Kidney (tissue), 14 donors: ENCODE measurements around the gene SDR9C7. TPM values are rescaled to one million over a fixed set of nuclear protein-coding genes. Genes with fewer than 3 reads are reported as not detected.

Experiments
- DNase-seq, 5 donors: peaks; one replicate each; pipeline ENCODE4 v3.0.0-alpha.2; 2013 to 2020
- FAIRE-seq: peaks from 2 replicates; lab custom pipeline; 2012; peaks lifted over from hg19 to GRCh38; lab: Jason Lieb, UNC
- H3K27ac ChIP-seq, 2 donors: one replicate each; pipeline ENCODE4 v1.7.0; 2013; ENCODE audit warnings: low read depth in 2 of 2, low read length in 2 of 2, inconsistent platforms in 1 of 2
- H3K27me3 ChIP-seq: one replicate; pipeline ENCODE4 v1.7.1; 2013; ENCODE audit warnings: low read length, inconsistent platforms; ENCODE audit not compliant: control insufficient read depth, insufficient read depth
- H3K36me3 ChIP-seq, 3 donors: one replicate each; pipeline versions ENCODE4 v1.7.0 to v1.7.1; 2013; ENCODE audit warnings: low read length in 3 of 3, control low read depth in 1 of 3, inconsistent platforms in 1 of 3; ENCODE audit not compliant: insufficient read depth in 3 of 3, control insufficient read depth in 2 of 3
- H3K4me1 ChIP-seq, 3 donors: one replicate each; pipeline versions ENCODE4 v1.7.0 to v1.7.1; 2013; ENCODE audit warnings: low read length in 3 of 3, inconsistent platforms in 1 of 3, low read depth in 1 of 3; ENCODE audit not compliant: control insufficient read depth in 2 of 3, insufficient read depth in 2 of 3
- H3K4me3 ChIP-seq, 3 donors: one replicate each; pipeline versions ENCODE4 v1.7.0 to v1.8.1; 2013; ENCODE audit warnings: low read length in 3 of 3, control low read depth in 1 of 3, inconsistent platforms in 1 of 3
- H3K9ac ChIP-seq, 3 donors: one replicate each; pipeline versions ENCODE4 v1.7.0 to v1.7.1; 2013; ENCODE audit warnings: low read length in 3 of 3, control low read depth in 1 of 3, inconsistent platforms in 1 of 3
- H3K9me3 ChIP-seq, 3 donors: one replicate each; pipeline versions ENCODE4 v1.7.0 to v1.7.1; 2013; ENCODE audit warnings: low read length in 3 of 3, control low read depth in 1 of 3, inconsistent platforms in 1 of 3; ENCODE audit not compliant: control insufficient read depth in 2 of 3, insufficient read depth in 1 of 3
- intact Hi-C: fragments of 100-400 bp; cut with DNase I; formaldehyde crosslinking; loops from one replicate; pipeline ENCODE4 v1.11.1; 2022
- polyA plus RNA-seq: library from polyadenylated mRNA; stranded (reverse); fragments of 350-450 nt; fragmentation: Illumina TruSeq; extraction: RNeasy Lipid Tissue Mini Kit (QIAGEN cat#74804); gene quantifications from one replicate; pipeline ENCODE4 v1.2.3, GENCODE V29; 2014; ENCODE audit warnings: low read depth, low replicate concordance; ENCODE audit not compliant: insufficient read depth
- total RNA-seq: library from RNA; stranded (reverse); fragmentation: NEBNext Ultra II Directional; extraction: Animal tissue kit (Norgen Biotek cat#: 25700); gene quantifications from one replicate; pipeline ENCODE4 v1.2.1, GENCODE V29; 2021
- TF ChIP-seq, protein P1 (sequence below): IDR thresholded peaks from 3 replicates; pipeline ENCODE4 v1.5.1; 2012; ENCODE audit warnings: mild to moderate bottlenecking, moderate library complexity, borderline replicate concordance; ENCODE audit not compliant: insufficient read depth; ENCODE audit errors: extremely low read depth
- donor health status: control.
- donor health status: control.
- donor health status: control.
- donor health status: control.
- donor health status: control.
- donor health status: DM: yes; HTN: yes; CAD: no.
- donor health status: Normal renal cell carcinoma (clear cell type).

The SDR9C7 gene
- total and polyA plus RNA-seq, 2 donors from 2014 or later, result not detected

DNA sequence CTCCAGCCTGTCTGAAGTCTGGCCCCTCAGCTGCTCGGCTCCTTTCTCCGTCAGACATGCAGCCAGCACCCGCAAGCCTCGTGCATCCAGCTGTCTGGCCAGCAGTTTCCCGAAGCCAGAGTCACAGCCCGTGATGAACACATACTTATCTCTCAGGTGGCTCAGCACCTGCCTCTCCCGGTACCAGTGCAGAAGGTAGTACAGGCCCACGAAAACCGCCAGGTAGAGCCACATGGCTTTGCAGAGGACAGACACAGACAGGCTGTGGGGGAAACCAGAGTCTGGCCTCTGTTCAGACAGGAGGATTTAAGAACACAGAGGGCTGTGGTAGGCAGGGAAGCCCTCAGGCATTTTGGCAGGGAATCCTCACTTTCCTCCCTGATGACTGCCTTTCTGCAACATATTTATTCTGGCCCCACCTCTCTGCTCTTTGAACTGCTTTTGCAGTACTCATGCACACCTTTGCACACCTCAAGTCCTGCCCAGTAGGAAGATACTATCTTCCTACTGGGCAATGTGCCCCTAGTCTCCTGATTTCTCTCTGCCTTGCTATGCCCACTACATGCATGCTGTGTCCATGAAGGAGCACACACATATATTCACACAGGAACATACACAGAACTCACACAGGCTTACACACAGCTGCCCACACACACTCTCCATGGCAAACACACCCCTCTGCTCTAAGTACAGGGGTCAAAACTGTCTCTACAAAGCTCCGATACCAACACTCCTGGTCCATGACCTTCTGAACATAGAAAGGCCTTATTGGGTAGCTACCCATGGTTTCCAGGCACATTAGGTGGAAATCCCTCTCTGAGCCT, 23.2 kb upstream of the SDR9C7 start, which contains the start of gene RDH16:
TSS of gene RDH16 (minus strand) at position 380 of the 824 bp plus-strand sequence. CDS start at position 234, 146 bp downstream.
- no peak for DNase-seq
- H3K36me3 ChIP-seq, result no peaks in the 10 kb centered on the region
- peaks cover 0 to 10% (median 0%) of the 10 kb centered on the region in 3 donors for H3K9me3 ChIP-seq
- no peaks in the 10 kb centered on the region for H3K27me3 ChIP-seq
- no peak within 1 kb of the TSS for H3K27ac ChIP-seq
- H3K4me3 ChIP-seq, result no peak within 1 kb of the TSS
- TF ChIP-seq, protein P1, sequence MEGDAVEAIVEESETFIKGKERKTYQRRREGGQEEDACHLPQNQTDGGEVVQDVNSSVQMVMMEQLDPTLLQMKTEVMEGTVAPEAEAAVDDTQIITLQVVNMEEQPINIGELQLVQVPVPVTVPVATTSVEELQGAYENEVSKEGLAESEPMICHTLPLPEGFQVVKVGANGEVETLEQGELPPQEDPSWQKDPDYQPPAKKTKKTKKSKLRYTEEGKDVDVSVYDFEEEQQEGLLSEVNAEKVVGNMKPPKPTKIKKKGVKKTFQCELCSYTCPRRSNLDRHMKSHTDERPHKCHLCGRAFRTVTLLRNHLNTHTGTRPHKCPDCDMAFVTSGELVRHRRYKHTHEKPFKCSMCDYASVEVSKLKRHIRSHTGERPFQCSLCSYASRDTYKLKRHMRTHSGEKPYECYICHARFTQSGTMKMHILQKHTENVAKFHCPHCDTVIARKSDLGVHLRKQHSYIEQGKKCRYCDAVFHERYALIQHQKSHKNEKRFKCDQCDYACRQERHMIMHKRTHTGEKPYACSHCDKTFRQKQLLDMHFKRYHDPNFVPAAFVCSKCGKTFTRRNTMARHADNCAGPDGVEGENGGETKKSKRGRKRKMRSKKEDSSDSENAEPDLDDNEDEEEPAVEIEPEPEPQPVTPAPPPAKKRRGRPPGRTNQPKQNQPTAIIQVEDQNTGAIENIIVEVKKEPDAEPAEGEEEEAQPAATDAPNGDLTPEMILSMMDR, result no peak
- no peak for FAIRE-seq
- no peak within 1 kb of the TSS for H3K9ac ChIP-seq
- intact Hi-C loops, result no loop called here
- H3K4me1 ChIP-seq, result no peaks in the 10 kb centered on the region

DNA sequence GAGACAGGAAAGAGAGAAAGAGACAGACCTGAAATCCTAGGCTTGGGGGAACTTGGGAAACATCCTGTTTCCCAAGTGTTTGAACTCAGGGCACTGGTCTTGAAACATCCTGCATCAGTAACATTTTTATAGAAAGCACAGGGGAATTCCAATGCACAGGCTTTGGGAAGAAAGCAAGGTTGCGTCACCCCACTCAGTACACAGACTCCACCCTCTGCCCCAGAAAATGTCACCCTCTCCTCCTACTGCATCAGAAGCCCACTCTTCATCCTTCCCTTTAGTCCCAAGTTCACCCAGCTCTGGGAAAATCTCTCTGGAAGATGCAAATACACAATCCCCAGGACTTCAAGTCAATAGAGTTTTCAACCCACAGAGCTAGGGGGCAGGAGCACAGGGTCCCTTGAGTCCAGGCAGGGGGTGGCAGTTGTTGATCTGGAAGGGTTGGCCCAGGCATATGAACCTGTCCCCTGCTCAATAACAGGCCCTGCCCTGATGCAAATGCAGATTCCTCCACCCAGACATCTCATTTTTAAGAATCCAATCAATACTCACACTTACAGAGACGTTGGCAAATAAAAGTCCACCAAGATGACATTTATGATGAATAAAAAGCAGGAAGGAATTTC, 21.5 kb upstream of the SDR9C7 start:
- no peaks in the 10 kb centered on the region for H3K36me3 ChIP-seq
- TF ChIP-seq, protein P1, result no peak
- no peak for FAIRE-seq
- H3K27ac ChIP-seq, result no peak overlapping the region
- H3K27me3 ChIP-seq, result no peaks in the 10 kb centered on the region
- peaks cover 0 to 10% (median 0%) of the 10 kb centered on the region in 3 donors for H3K9me3 ChIP-seq
- H3K9ac ChIP-seq, result no peak overlapping the region
- peak in 1 of 5 donors; percentile 7 for DNase-seq
- H3K4me1 ChIP-seq, result no peaks in the 10 kb centered on the region
- intact Hi-C loops, result no loop called here
- no peak overlapping the region for H3K4me3 ChIP-seq

DNA sequence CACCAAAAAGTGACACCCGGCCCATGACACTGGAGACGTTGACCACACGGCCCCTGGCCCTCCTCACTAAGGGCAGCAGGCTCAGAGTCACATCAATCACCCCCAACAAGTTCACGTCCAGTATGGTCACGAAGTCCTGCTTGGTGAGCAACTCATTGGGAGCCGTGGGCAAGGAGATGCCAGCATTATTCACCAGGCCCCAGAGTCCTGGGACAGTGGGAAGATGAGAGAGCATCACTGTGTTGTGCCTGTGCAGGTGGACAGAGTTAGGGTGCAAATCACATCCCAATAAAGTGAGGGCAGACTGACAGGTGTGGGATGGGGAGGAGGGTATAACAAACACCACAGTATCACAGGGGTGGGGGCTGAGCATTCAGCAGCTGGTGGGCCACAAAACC, 20.7 kb upstream of the SDR9C7 start:
- FAIRE-seq (no peak), DNase-seq (peak in 1 of 5 donors; percentile 10)
- Histone ChIP-seq H3K27me3 (no peaks in the 10 kb centered on the region), H3K4me3 (no peak overlapping the region), H3K4me1 (no peaks in the 10 kb centered on the region), H3K9me3 (peaks cover 0 to 10% (median 0%) of the 10 kb centered on the region in 3 donors), H3K9ac (no peak overlapping the region), H3K36me3 (no peaks in the 10 kb centered on the region), H3K27ac (no peak overlapping the region)
- TF ChIP-seq, protein P1, result no peak
- intact Hi-C loops, result no loop called here
